Measurements from ENCODE around the gene ROCK2.

Gene ROCK2

DNA sequence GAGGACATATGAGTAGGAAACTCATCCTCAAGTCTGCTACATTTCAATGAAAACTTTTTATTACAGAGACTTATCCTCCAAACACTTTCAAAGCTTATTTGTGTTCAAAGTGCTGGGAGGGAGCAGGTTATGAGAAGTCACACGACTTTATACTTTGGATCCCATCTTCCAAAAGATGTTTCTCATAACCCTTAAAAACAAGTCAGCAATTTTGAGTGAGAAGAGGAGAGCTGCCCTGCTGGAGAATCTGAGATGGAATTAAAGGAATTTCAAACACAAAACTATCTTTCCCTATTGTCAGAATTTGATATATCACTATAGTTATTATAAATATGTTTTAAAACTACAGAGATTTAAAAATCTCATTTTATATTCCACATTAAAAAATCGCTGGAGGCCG, 45.8 kb downstream of the ROCK2 start:
- Histone ChIP-seq H3K9ac (ENCODE audit: low read depth, low read length) (no peak overlapping the region), H3K4me1 (ENCODE audit: insufficient read depth, low read length) (no peaks in the 10 kb centered on the region), H3K9me3 (ENCODE audit: control insufficient read depth, insufficient read depth, low read length) (no peaks in the 10 kb centered on the region), H3K36me3 (ENCODE audit: insufficient read depth, low read length) (no peaks in the 10 kb centered on the region)

DNA sequence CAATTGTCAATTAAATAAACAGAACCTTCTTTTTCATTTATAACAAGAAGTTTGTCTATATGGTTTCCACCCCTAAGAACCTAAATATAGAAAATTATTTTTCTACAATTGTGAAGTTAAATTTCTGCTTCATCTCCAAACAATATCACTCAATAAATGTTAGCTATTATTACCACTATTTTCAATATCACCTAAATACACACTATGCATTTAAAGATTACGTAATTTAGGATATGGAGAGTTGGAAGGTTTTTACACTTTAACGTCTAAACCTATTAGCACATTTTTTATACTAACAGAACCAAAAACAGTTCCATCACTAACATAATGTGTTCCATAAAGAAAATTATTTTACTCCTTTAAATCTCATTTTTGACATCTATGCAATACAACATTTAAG, 48.0 kb downstream of the ROCK2 start:
- no peaks in the 10 kb centered on the region for H3K9me3 ChIP-seq (ENCODE audit: control insufficient read depth, insufficient read depth, low read length)
- no peak overlapping the region for H3K9ac ChIP-seq (ENCODE audit: low read depth, low read length)
- peaks cover 12% of the 10 kb centered on the region for H3K4me1 ChIP-seq (ENCODE audit: insufficient read depth, low read length)
- no peaks in the 10 kb centered on the region for H3K36me3 ChIP-seq (ENCODE audit: insufficient read depth, low read length)

DNA sequence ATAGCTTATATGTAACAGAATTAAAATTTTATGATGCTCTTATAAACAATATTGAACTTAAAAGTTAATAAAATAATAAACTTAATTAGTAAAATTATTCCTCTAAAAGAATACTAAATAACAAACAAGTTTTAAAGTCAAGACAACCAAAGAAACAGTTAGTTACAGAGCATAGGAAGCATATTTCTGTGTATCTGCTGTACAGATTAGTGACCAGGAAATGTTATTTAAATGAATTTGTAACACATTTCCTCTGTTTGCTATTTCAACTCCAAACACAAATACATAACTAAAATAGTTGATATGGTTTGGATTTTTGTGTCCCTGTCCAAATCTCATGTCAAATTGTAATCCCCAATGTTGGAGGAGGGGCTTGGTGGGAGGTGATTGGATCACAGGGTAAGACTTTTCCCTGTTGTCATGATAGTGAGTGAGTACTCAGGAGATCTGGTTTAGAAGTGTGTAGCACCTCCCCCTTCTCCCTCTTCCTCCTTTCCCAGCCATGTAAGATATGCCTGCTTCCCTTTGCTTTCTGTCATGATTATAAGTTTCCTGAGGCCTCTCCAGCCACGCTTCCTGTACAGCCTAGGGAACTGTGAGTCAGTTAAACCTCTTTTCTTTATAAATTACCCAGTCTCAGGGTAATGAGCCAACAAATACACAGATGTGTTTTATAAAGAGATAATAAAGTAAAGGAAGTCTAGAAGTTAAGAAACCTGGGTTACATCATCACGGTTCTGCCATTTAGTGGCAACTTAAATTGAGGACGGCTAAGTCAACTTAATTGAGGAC, 51.8 kb downstream of the ROCK2 start:
- peaks cover 12% of the 10 kb centered on the region for H3K4me1 ChIP-seq (ENCODE audit: insufficient read depth, low read length)
- no peaks in the 10 kb centered on the region for H3K9me3 ChIP-seq (ENCODE audit: control insufficient read depth, insufficient read depth, low read length)
- no peak overlapping the region for H3K9ac ChIP-seq (ENCODE audit: low read depth, low read length)
- no peaks in the 10 kb centered on the region for H3K36me3 ChIP-seq (ENCODE audit: insufficient read depth, low read length)

DNA sequence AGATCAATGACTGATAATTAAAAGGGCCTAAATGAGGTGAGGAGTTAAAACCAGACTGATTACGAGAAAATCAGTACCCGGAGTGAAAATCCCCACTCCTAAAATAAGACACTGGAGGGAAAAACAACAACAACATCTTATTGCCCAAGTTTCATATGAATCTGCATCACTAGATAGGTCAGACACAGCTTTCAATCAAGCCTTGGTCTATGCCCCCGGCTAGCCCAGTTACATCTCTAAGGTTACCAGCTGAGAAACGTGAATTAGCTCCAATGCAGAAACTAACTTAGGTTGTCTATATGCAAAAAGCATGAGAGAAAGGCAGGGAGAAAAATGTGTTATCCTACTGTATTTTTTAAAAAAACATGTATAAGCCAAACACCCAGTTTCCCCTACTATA, 53.7 kb downstream of the ROCK2 start:
- H3K4me1 ChIP-seq (ENCODE audit: insufficient read depth, low read length), result peaks cover 12% of the 10 kb centered on the region
- no peaks in the 10 kb centered on the region for H3K36me3 ChIP-seq (ENCODE audit: insufficient read depth, low read length)
- H3K9ac ChIP-seq (ENCODE audit: low read depth, low read length), result no peak overlapping the region
- no peaks in the 10 kb centered on the region for H3K9me3 ChIP-seq (ENCODE audit: control insufficient read depth, insufficient read depth, low read length)

DNA sequence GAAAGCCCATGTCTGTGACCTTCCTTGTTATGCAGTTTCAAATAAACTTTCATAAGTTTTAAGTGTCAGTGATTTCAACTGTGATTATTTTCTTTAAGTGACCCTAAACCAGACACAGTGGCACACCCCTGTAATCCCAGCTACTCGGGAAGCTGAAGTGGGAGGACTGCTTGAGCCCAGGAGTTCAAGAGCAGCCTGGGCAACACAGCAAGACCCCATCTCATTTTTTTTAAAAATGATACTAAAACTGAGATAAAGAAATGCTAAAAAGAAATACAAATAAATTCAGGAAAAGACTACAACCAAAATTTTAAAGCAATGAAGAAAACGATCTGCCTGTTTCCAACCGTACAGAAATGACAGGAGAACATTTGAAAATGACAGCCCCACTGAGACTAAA, 54.2 kb downstream of the ROCK2 start:
- H3K4me1 ChIP-seq (ENCODE audit: insufficient read depth, low read length), result peaks cover 12% of the 10 kb centered on the region
- H3K9ac ChIP-seq (ENCODE audit: low read depth, low read length), result no peak overlapping the region
- no peaks in the 10 kb centered on the region for H3K9me3 ChIP-seq (ENCODE audit: control insufficient read depth, insufficient read depth, low read length)
- no peaks in the 10 kb centered on the region; the same call in 1 of the 2 replicates for H3K36me3 ChIP-seq (ENCODE audit: insufficient read depth, low read length)

DNA sequence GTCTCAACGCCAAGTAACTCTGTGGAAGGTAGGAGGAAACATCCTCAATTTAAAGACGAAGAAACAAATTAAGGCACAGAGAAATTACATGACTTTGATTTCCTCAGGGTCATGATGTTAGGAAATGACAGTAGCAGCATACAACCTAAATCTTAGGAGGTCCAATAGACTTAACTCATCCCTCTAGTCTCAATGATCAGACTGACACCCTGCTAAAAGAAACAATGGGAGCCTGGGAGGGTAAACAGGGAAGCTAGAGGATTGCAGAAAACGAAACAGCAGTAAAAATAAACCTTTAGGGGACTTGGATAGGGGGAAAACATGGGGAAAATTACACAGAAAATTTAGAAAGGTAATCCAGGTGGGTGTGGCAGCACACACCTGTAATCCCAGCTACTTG, 56.0 kb downstream of the ROCK2 start:
- peaks cover 11% of the 10 kb centered on the region for H3K4me1 ChIP-seq (ENCODE audit: insufficient read depth, low read length)
- H3K36me3 ChIP-seq (ENCODE audit: insufficient read depth, low read length), result peaks cover 5% of the 10 kb centered on the region
- peaks cover 5% of the 10 kb centered on the region; the same call in 1 of the 2 replicates for H3K9me3 ChIP-seq (ENCODE audit: control insufficient read depth, insufficient read depth, low read length)

DNA sequence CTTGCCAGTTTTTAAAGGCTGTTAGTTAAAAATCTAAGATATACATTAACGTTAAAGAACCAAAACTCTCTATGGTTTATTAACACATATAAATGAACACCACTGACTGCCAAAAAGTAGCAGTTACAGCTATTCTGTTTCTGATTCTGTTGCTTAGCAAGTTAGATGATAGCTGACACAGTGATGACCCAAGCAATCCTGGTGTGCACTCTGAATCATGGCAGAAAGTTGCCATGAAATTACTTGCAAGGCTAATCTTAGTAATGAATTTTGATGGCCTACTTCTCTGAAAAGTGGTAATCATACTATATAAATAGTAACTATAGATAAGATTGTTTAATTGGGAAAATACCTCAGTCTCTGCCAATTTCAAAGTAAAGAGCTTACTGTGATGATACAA, 57.7 kb downstream of the ROCK2 start:
- peaks cover 5% of the 10 kb centered on the region for H3K36me3 ChIP-seq (ENCODE audit: insufficient read depth, low read length)
- no peaks in the 10 kb centered on the region for H3K4me1 ChIP-seq (ENCODE audit: insufficient read depth, low read length)
- H3K9ac ChIP-seq (ENCODE audit: low read depth, low read length), result no peak overlapping the region
- H3K9me3 ChIP-seq (ENCODE audit: control insufficient read depth, insufficient read depth, low read length), result peaks cover 5% of the 10 kb centered on the region; the same call in 1 of the 2 replicates

More for the DNA sequence above, 56.0 kb downstream of the ROCK2 start:
- no peak overlapping the region for H3K9ac ChIP-seq (ENCODE audit: low read depth, low read length)

DNA sequence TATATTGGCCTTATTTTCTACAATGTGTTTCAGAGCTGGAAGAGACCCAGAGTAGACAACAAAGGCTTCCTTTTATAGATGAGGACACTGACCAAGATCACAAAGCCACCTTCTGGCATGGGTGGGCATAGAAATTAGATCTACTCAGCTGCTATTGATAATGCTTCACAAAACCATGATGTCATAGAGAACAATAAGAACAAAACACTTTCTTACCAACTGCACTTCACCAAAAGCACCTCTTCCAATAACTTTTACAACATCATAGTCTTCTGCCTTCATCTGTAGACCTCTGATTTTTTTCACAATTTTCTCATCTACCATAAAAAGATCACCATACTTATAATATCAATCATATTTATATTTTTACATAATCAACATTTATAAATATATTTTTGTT, 58.1 kb downstream of the ROCK2 start:
- peaks cover 5% of the 10 kb centered on the region; the same call in 1 of the 2 replicates for H3K9me3 ChIP-seq (ENCODE audit: control insufficient read depth, insufficient read depth, low read length)
- no peak overlapping the region for H3K9ac ChIP-seq (ENCODE audit: low read depth, low read length)
- H3K36me3 ChIP-seq (ENCODE audit: insufficient read depth, low read length), result peaks cover 5% of the 10 kb centered on the region
- no peaks in the 10 kb centered on the region for H3K4me1 ChIP-seq (ENCODE audit: insufficient read depth, low read length)

DNA sequence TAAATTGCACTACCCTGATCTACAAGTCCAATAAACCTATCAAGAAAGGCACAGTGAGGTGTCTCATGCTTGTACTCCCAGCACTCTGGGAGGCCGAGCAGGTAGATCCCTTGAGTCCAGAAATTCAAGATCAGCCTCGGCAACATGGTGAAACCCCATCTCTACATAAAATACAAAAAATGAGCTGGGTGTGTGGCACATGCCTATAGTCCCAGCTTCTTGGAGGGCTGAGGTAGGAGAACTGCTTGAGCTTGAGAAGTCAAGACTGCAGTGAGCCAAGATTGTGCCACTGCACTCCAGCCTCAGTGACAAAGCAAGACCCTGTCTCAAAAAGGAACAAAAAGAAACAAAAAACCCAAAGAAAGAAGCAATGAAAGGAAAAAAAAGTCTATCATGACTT, 58.9 kb downstream of the ROCK2 start:
- Histone ChIP-seq H3K9me3 (ENCODE audit: control insufficient read depth, insufficient read depth, low read length) (peaks cover 5% of the 10 kb centered on the region; the same call in 1 of the 2 replicates), H3K4me1 (ENCODE audit: insufficient read depth, low read length) (no peaks in the 10 kb centered on the region), H3K36me3 (ENCODE audit: insufficient read depth, low read length) (peaks cover 5% of the 10 kb centered on the region), H3K9ac (ENCODE audit: low read depth, low read length) (no peak overlapping the region)

DNA sequence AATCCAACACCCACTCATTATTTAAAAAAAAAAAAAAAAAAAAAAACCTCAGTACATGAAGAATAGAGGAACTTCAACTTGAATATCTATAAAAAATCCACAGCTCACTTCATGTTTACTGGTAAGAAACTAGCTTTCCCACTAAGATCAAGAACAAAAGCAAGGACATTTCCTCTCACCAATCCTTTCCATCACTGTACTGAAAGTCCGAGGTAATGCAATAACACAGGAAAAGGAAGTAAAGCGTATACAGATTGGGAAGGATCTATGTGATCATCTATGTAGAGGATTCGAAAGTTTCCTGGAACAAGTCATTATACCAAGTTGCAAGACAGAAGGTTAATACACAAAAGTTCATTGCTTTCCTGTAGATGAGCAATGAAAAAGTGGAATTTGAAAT, 63.2 kb downstream of the ROCK2 start:
- no peak overlapping the region for H3K9ac ChIP-seq (ENCODE audit: low read depth, low read length)
- H3K9me3 ChIP-seq (ENCODE audit: control insufficient read depth, insufficient read depth, low read length), result peaks cover 5% of the 10 kb centered on the region; the same call in 1 of the 2 replicates
- no peaks in the 10 kb centered on the region for H3K4me1 ChIP-seq (ENCODE audit: insufficient read depth, low read length)
- peaks cover 5% of the 10 kb centered on the region for H3K36me3 ChIP-seq (ENCODE audit: insufficient read depth, low read length)

DNA sequence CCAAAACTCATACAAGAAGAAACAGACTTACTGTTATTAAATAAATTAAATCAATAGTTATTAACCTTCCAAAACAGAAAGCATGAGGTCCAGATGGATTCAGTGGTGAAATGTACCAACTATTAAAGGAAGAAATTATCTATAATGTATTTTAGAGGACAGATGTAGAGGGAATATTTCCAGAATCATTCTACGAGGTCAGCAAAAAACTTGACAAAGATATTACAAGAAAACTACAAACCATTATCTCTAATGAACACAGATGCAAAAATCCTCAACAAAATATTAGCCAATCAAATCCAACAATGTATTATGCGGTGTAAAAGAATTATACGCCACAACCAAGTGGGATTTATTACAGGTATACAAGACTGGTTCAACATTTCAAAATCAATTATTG, 63.7 kb downstream of the ROCK2 start:
- peaks cover 5% of the 10 kb centered on the region for H3K36me3 ChIP-seq (ENCODE audit: insufficient read depth, low read length)
- peaks cover 5% of the 10 kb centered on the region; the same call in 1 of the 2 replicates for H3K9me3 ChIP-seq (ENCODE audit: control insufficient read depth, insufficient read depth, low read length)
- no peaks in the 10 kb centered on the region for H3K4me1 ChIP-seq (ENCODE audit: insufficient read depth, low read length)
- H3K9ac ChIP-seq (ENCODE audit: low read depth, low read length), result no peak overlapping the region

DNA sequence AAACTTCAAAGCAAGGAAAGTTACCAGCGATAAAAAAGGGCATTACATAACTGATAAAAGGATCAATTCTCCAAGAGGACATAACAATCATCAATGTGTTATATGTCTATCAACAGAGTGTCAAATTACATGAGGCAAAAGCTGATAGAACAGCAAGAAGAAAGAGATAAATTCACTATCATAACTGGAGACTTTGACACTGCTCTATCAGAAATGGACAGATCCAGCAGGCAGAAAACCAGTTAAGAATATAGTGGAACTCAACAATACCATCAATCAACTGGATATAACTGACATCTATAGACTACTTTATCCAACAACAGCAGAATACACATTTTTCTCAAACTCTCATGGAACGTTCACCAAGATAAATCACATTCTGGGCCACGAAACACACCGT, 65.0 kb downstream of the ROCK2 start:
- H3K9me3 ChIP-seq (ENCODE audit: control insufficient read depth, insufficient read depth, low read length), result peaks cover 5% of the 10 kb centered on the region; the same call in 1 of the 2 replicates
- peaks cover 5% of the 10 kb centered on the region; the same call in 1 of the 2 replicates for H3K36me3 ChIP-seq (ENCODE audit: insufficient read depth, low read length)
- H3K4me1 ChIP-seq (ENCODE audit: insufficient read depth, low read length), result no peaks in the 10 kb centered on the region

DNA sequence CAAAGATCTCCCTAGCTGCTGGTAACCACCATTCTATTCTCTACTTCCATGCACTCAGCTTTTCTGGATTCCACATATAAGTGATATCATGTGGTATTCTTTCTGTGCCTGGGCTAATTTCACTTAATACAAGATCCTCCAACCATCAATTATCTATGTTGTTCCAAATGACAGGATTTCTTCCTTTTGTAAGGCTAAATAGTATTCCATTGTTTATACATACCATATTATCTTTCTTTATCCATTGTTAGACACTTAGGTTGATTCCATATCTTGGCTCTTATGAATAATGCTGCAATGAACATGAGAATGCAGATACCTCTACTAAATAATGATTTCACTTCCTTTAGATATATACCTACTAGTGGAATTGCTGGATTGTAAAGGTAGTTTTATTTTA, 66.2 kb downstream of the ROCK2 start:
- Histone ChIP-seq H3K9me3 (ENCODE audit: control insufficient read depth, insufficient read depth, low read length) (no peaks in the 10 kb centered on the region), H3K9ac (ENCODE audit: low read depth, low read length) (no peak overlapping the region), H3K4me1 (ENCODE audit: insufficient read depth, low read length) (no peaks in the 10 kb centered on the region), H3K36me3 (ENCODE audit: insufficient read depth, low read length) (no peaks in the 10 kb centered on the region)

More for the DNA sequence above, 65.0 kb downstream of the ROCK2 start:
- no peak overlapping the region for H3K9ac ChIP-seq (ENCODE audit: low read depth, low read length)

DNA sequence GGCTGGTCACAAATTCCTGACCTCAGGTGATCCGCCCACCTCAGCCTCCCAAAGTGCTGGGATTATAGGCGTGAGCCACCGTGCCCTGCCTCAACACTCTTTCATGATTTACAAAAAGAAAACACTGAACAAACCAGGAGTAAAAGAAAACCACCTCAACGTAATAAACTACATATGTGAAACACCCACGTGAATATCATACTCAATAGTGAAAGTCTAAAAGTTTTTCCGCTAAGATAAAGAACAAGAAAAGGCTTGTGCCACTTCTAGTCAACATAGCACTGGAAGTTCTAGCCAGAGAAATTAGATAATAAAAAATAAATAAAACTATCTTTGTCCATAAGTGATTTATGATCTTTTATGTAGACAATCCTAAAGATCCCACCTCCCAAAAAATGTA, 68.5 kb downstream of the ROCK2 start:
- Histone ChIP-seq H3K9me3 (ENCODE audit: control insufficient read depth, insufficient read depth, low read length) (no peaks in the 10 kb centered on the region), H3K36me3 (ENCODE audit: insufficient read depth, low read length) (no peaks in the 10 kb centered on the region), H3K4me1 (ENCODE audit: insufficient read depth, low read length) (no peaks in the 10 kb centered on the region), H3K9ac (ENCODE audit: low read depth, low read length) (no peak overlapping the region)

DNA sequence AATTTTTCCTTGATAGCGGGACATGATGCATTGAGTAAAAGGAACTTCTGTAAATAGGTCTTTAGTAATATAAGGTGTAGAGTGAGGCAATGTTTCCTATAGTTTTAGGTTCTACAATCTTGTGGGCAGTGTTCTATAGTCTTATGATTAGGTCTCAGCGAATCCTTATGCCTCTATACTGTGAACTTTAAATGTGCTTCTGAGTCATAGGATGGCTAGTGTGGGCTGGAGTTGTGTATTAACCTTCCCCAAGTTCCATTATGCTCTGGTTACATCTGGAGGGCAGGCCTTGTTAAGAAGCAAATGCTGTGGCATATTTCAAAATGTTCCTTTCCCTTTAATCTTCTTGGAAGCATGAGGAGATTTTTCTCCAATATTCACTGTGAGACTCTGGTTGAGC, 73.5 kb downstream of the ROCK2 start:
- Histone ChIP-seq H3K4me1 (ENCODE audit: insufficient read depth, low read length) (no peaks in the 10 kb centered on the region), H3K36me3 (ENCODE audit: insufficient read depth, low read length) (no peaks in the 10 kb centered on the region; the same call in 1 of the 2 replicates), H3K9ac (ENCODE audit: low read depth, low read length) (no peak overlapping the region), H3K9me3 (ENCODE audit: control insufficient read depth, insufficient read depth, low read length) (no peaks in the 10 kb centered on the region)

Data from ES-I3 (cell line).